Choroid plexus epithelial cell (primary cell): Measurements from ENCODE around the gene FSTL4.

Experiments
- DNase-seq: peaks from one replicate; pipeline ENCODE4 v3.0.0-alpha.2; 2010; ENCODE audit warnings: low read depth
- H3K4me3 ChIP-seq: 2 replicates; pipeline ENCODE4 v1.5.1; 2011; ENCODE audit warnings: low read depth, mild to moderate bottlenecking, control low read depth, low read length, moderate library complexity
- TF ChIP-seq, protein P1 (sequence below): conservative IDR thresholded peaks from 2 replicates; pipeline ENCODE4 v1.5.1; 2011; ENCODE audit warnings: low read depth, mild to moderate bottlenecking, control low read depth, inconsistent platforms, low read length, moderate library complexity

The FSTL4 gene

DNA sequence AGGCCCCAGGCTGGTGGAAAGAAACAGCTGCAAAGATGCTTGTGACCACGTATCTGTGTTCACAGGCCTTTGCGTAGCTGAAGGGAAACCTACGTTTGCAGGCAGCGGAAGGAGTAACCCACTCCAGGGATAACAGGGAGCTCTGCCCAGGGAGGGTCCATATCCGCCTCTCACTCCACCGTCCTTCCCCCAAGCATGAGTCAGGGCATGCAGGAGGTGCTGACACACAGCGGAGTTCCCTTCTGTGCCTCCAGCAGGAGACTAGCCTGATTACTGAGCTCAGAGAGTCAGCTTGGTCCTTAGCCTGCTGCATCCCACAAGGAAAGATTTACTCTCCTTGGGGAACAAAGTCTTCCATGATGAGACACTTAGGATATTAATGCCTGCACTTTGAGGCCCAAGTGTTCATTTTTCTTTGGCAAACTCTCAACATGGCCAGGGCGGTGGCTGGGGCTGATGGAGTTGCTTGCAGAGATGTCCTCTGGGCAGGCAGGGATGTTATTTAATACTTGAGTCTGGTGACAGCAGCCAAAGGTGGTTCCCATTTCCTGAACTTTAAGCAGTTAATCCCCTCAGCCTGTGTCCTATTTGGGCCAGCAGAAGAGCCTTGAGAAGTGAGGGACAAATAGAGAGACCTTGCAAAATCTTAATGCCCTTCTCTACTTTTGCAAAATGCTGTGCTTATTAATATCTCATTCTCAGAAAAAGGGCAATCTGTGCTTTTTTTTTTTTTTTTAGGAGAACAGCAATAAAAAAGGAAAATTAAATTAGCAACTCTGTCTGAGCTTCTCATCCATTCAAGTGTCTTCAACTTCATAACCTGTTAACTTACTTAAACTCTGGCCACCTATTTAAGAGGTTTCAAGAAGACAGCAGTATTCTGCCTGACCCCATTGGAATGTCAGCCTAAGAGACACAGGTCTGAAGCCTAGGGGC lies 338.4 kb downstream of the FSTL4 start:
- TF ChIP-seq, protein P1, sequence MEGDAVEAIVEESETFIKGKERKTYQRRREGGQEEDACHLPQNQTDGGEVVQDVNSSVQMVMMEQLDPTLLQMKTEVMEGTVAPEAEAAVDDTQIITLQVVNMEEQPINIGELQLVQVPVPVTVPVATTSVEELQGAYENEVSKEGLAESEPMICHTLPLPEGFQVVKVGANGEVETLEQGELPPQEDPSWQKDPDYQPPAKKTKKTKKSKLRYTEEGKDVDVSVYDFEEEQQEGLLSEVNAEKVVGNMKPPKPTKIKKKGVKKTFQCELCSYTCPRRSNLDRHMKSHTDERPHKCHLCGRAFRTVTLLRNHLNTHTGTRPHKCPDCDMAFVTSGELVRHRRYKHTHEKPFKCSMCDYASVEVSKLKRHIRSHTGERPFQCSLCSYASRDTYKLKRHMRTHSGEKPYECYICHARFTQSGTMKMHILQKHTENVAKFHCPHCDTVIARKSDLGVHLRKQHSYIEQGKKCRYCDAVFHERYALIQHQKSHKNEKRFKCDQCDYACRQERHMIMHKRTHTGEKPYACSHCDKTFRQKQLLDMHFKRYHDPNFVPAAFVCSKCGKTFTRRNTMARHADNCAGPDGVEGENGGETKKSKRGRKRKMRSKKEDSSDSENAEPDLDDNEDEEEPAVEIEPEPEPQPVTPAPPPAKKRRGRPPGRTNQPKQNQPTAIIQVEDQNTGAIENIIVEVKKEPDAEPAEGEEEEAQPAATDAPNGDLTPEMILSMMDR: peak; percentile 5
- H3K4me3 ChIP-seq: no peak overlapping the region
- DNase-seq: peak; percentile 65

DNA sequence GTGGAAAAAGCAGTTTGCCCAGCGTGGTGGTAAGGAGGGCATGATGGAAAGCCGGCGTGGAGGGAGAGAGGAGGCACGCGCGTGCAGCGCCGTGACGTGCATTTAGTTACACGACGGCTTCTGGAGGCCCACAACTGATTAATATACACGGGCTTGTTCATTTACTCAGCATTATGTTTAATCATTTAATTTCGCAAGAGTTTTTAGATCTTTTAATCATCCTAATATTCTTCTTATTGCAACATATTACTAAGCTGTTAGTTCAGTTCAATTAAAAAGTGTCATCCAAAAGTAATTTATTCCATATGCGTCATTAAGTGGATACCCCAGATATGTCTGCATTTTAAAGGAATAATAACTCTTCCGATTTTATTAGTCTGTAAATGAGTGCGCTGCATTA lies 340.0 kb downstream of the FSTL4 start:
- DNase-seq: no peak
- TF ChIP-seq, protein P1: no peak
- no peak overlapping the region for H3K4me3 ChIP-seq

DNA sequence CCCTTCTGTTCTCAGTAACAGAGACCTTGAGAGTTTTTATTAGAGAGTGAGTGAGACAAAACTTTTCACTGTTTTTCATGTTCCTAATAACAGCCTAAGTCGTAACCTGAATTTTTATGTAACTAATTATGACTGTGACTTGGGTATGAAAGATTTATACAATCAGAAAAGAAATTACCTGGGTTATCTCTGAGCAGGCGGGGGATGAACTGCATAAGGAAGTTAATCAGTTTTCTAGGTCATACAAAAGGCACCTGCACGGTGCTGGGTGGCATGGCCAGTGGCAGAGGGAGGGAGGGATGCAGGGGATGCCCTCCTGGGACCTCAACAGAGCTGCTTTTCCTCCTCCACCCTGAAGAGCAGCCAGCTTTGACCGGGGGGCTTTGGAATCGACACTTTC lies 340.7 kb downstream of the FSTL4 start:
- H3K4me3 ChIP-seq: no peak overlapping the region
- DNase-seq: no peak
- TF ChIP-seq, protein P1: no peak

DNA sequence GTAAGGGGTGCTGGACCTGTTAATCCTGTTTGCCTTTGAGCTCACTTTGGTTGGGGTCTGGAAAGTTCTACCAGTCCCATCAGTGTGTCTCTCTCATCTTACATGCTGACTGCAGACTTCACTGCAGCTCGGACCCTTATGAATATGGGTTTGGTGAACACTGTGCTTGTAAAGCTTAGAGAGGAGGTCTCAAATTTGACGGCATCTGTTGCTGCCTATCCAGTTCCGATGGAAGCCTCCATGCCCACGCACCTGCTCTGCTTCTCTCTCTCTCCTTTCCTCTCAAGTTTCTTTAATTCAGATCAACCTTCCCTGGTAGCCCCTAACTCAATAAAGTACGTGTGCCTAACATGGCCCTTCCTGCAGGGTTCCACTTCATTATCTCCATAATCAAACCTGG lies 342.6 kb downstream of the FSTL4 start:
- TF ChIP-seq, protein P1: no peak
- H3K4me3 ChIP-seq: no peak overlapping the region
- DNase-seq: no peak

DNA sequence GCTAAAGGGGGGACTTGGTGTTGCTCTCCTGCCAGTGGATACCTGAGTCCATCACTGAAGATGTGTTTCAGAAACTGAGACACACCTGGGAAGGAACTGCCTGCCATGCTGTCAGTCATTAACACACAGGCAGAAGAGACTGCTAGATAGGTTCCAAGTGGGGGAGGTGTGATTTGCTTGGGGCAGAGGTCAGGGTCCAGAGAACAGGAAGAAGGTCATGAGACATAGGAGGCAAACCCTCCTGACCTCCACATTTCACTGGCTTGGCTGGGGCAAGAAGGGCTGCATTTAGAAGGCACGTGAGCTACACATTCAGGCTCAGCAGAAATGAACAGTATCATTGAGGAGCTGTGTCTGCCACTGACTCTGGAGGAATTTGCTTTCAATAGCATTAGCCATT lies 344.7 kb downstream of the FSTL4 start:
- H3K4me3 ChIP-seq: no peak overlapping the region
- no peak for DNase-seq
- TF ChIP-seq, protein P1: no peak

DNA sequence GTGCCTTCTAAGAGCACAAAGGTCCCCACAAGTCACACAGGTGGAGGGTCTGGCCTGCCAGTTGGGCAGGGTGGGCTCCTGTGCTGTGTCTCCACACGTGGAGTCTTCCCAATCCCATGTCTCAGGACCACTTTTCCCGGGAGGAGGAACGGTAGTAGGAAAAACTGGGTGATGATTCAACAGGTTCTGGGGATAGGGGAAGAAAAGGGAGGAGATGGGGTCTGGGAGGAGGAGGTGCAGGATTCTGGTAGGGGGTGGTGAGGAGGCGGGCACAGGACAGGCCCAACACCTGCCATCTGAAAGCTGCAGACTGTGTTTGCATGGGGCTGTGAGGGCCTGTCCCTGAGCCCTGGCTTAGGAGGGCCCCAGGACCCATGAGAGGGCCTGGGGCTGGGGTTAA lies 345.4 kb downstream of the FSTL4 start:
- TF ChIP-seq, protein P1: no peak
- H3K4me3 ChIP-seq: no peak overlapping the region
- DNase-seq: no peak

DNA sequence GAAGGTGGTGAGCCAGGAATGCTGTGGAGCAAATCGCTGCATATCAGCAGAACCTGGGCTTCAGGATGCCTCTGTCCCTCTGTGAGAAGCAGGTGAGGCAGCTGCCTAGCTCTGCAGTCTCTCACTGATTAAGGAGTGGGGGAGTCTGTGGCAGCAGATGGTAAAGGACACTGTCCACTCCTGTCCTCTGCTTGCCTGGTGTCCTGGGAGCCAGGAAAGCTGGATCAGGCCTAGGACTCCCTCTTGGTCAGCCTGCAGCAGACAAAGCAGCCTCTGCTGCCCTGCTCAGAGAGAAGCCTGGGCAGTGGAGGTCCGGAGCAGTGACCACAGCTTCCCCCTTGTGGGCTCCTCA lies 345.8 kb downstream of the FSTL4 start:
- DNase-seq: no peak
- TF ChIP-seq, protein P1: no peak
- no peak overlapping the region for H3K4me3 ChIP-seq
